ENCODE data around the gene MAPK8IP3.
"Not testable (repeated sequence)": the region's sequence is repeated elsewhere in the genome, so short reads cannot be mapped to it uniquely, and the experiment has no call there.

The MAPK8IP3 gene

GRCh38 chr16:1788095-1788707 is 82.2 kb downstream of the MAPK8IP3 start:
- no peak for DNase-seq

DNA sequence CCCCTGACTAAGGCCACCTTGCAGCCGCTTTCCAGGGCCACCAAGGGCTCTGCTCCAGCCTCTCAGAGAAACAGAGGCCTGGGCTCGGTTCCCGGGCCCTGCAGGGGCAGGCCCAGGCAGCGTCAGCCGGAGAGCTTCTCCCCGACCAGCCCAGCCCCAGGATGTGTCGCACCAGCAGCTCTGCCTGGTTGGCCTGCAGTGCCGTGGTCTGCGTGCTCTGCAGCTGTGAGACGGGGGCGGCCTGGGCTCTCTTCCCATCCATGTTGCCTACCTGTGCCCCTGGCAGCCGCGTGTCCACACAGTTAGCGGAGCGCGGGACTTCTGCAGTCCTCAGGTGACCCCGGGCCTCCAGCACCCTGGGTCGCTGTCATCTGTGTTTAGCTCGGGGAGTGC is 82.7 kb downstream of the MAPK8IP3 start:
- no peak for DNase-seq

GRCh38 chr16:1789643-1790045 is 83.6 kb downstream of the MAPK8IP3 start:
- peak; percentile 18 for DNase-seq

GRCh38 chr16:1790261-1790610 is 84.2 kb downstream of the MAPK8IP3 start:
- no peak for DNase-seq

DNA sequence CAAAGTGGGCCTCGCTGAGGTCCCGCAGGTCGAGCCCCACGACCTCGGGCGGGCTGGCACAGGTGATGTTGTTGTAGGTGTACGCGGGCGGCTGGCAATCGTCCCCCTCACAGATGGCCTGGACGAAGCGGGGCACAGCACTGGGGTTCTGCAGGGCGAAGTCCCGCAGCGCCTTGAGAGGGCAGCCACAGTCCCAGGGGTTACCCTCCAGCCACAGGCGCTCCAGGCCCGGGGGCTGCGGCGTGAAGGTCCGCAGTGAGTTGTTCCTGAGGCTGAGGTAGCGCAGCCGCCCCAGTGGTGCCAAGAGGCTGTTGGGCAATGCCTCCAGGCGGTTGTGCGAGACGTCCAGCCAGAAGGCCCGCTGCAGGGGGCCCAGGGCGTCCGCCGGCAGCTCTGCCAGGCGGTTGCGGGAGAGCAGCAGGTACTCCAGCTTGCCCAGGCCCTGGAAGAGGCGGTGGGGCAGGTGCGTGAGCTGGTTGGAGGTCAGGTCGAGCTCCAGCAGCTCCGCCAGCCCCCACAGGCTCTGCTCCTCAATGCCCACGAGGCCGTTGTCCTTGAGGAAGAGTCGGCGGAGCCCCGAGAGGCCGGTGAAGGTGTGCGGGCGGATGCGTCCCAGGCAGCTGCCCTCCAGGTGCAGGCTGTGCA is 84.7 kb downstream of the MAPK8IP3 start:
- peak; percentile 17 for DNase-seq

- DNase-seq = peak; percentile 17
Observed at GRCh38 chr16:1791256-1791942, 85.4 kb downstream of the MAPK8IP3 start.

GRCh38 chr16:1791943-1792812 is 86.2 kb downstream of the MAPK8IP3 start:
- DNase-seq = no peak

- no peak for DNase-seq
Observed at GRCh38 chr16:1792836-1793577, 87.0 kb downstream of the MAPK8IP3 start.

- no peak for DNase-seq
Observed at GRCh38 chr16:1793578-1794220, 87.7 kb downstream of the MAPK8IP3 start, which contains the start of gene IGFALS. TSS of gene IGFALS (minus strand) at chr16:1793705. CDS start at chr16:1793652, 53 bp downstream.

DNA sequence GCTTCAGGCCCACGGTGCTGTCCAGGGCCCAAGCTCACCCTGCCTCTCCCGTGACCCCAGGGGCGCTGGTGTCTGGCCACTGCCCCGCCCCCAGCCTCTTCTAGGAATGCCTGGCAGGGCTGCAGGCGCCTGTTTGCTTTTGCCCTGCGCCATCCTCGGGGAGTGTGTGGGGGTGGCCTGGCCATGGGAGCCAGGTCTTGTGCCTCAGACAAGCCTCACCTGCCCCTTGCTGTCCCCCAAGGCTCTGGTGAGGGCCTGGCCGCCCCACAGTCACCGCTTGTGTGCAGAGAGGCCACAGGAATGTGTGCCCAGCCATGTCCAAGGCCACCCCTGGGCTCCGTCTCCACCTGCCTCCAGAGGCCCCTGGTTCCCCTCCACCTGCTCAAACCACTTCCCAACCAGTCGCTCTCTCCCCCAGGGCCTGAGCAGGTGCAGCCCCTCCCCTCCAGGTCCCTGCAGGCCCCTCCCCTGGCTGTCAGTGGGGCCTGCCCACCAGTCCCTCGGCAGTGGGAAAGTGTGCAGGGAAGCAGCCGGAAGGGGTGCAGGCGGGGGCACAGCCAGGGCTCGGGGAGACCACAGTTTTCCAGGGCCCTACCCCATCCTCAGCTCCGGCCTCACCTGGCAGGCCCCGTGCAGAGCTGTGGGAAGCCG is 88.4 kb downstream of the MAPK8IP3 start:
- no peak for DNase-seq

DNA sequence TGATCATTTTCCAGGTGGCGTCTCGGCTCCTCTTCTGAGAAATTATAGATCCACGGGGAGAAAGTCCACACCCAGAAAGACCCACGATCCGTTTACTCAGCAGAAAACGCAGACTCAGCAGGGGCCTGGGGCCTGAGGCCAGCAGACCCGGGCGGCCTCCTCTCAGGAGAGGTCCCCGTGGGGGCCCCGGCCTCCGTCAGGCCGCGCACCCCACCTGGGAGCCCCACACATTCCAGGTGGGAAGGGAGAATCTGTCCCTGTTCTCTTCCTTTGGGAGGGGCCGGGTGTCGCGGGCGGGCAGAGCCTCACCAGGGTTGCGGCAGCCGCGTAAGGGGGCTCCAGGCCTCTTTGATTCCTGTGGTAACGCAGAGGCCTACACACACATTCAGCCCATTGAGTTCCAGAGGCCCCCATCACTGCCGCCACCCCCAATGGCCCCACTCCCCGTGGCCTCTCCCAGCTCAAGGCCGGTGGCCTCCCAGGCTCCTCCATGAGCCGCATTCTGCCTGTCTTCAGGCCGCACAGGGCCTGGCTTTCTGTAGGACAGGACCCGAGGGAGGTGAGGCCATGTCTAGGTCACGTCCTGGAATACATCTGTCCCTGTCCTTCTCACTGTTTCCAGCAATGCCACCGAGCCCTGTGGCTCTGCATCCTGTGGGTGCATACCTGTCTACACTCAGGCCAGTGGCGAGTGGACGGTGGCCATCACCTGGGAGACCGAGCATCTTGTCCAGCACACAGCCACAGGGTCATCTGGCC is 89.1 kb downstream of the MAPK8IP3 start:
- DNase-seq = no peak

DNA sequence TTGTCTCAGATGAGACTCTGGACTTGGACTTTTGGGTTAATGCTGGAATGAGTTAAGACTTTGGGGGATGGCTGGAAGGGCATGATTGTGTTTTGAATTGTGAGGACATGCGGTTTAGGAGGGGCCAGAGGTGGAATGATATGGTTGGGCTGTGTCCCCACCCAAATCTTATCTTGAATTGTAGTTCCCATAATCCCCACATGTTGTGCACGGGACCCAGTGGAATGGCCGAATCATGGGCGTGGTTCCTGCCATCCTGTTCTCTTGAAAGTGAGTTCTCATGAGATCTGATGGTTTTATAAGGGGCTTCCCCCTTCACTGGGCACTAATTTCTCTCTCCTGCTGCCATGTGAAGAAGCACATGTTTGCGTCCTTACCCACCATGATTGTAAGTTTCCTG is 93.3 kb downstream of the MAPK8IP3 start:
- DNase-seq = not testable (repeated sequence)

DNA sequence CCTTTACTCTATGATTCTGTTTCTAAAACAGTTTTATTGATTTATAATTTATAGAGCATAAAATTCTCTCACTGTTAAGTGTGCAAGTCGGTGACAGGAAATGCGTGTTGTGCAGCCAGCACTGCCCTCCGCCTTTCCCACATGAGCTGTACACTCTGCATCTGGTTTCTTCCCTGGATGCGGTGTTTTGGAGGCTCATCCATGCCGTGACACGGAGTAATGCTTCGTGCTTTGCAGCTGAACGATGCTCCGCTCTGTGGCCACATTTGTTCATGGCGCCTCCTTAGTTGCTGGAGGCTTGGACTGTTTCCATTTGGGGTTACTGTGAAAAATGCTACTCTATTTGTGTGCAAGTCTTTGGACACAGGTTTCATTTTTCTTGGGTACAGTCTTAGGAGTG is 94.7 kb downstream of the MAPK8IP3 start:
- DNase-seq = no peak

DNA sequence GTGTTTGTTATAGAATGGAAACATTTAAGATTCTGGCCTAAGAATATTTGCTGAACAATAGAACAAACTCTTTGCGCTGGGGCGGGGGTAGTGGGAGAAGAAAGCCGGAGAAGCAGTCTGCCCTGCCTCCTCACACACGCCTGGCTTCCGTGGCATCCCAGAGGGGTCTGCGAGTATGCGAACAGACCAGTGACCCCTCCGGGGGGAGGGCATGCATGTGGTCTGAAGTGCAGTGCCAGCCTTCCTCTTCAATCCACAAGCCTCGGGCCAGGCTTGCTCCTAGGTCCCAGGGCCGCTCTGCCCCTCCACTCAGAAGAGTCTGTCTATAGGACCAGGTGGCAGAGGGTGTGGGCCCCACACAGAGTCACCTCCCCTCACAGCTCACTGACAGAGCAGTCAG is 101.6 kb downstream of the MAPK8IP3 start:
- DNase-seq = no peak

DNA sequence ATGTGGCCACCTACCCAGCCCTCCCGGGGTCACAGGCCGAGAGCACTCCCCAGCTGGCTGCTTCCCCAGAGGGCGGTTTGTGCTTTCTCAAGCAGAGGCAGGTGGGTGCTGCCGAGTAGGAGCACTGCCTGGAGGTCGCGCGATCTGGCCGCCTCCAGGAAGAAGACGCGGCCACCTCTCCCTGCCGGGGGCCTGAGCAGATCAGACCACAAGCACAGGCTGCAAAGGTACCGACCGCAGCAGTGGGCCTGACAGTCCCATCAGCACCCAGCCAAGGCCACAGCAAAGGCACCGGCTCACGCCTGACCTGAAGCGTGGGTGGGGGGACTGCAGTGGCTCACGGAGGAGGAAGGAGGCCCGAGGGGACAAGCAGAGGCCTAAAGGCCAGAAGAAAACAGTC is 102.7 kb downstream of the MAPK8IP3 start:
- DNase-seq = no peak

GRCh38 chr16:1809281-1809801 is 103.3 kb downstream of the MAPK8IP3 start:
- DNase-seq = no peak

DNA sequence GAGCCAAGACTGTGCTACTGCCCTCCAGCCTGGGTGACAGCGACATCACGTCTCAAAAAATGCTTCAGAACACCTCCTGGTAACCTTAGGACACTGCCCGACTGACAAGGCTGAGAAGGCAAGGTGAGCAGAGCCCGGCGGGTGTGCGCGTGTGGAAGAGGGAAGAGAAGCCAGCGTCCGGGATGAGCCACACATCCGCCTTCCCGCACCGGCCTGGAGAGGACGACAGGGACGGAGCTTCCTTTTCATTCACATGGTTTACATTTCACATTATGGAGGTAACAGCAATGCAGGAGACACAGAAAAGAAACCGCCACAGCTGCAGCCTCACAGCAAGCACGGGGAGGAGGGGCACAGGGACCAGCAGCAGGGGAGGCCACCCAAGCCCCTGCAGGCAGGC is 104.1 kb downstream of the MAPK8IP3 start:
- no peak for DNase-seq

DNA sequence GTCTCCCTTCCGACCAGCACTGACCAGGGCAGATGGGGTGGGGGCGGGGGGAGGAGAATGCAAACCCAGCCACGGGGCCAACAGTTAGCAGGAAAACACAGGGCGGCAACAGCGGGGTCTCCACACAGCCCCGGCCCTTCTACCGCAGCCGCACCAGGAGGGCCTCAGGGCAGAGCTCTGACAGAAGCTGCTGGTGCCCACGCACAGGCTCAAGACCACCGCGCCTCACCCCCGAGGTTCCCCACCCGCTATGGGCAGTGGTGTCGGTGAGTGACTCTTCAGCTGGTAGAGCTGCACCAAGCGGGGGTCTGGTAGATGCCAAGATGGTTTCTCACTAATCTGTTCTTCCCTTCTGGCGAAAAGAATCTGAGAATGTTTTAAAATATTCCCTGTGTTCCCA is 104.5 kb downstream of the MAPK8IP3 start:
- no peak for DNase-seq

DNA sequence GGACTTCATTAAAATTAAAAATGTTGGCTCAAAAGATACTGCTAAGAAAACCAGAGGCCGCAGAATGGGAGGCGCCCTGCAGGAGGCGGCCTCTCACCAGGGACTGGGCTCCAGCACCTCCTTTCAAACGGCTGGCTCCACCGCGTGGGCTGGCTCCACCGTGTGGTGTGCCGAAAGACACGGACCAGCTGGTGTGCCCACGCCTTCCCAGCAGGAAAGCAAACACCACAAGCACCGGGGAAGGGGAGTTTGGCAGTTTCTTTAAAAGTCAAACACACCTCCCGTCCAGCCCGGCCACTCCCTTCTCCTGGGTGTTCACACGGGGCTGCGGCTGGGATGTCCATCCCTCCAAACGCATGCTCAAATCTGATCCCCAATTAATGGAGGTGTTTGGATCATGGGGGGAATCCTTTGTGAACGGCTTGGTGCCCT is 106.8 kb downstream of the MAPK8IP3 start:
- DNase-seq = peak; percentile 57

DNA sequence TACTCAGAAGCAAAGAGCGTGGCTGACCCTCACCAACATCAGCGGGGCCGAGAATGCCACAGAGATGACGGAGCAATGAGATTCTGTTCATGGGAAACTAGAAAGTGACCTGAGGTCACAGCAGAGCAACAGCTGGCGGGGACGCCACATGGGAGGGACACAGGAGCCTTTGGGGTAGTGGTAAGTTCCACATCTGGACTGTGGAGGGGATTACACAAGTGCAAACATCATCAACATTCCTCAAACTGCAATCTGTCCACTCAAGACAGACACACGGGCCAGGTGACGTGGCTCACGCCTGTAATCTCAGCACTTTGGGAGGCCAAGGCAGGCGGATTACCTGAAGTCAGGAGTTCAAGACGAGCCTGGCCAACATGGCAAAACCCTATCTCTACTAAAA is 109.5 kb downstream of the MAPK8IP3 start:
- DNase-seq = no peak

Measured in activated T-cell treated with anti-CD3 and anti-CD28 coated beads, Interleukin-2, amount 50 U/mL, for 1 hour (primary cell).